MM.1S (cell line): ENCODE measurements around the gene MPPED1.

Experiments used
- EZH2phosphoT487 ChIP-seq: fragments of 300-600 bp; sonication (generic); IDR thresholded peaks from 2 replicates; pipeline ENCODE4 v1.6.1; 2018; ENCODE audit warnings: antibody characterized with exemption, low read length
- TF ChIP-seq, protein P1 (sequence below): fragments of 300-600 bp; sonication (generic); IDR thresholded peaks from 2 replicates; pipeline ENCODE4 v1.5.1; 2016; ENCODE audit warnings: antibody characterized with exemption, low read length, mixed read lengths

DNA sequence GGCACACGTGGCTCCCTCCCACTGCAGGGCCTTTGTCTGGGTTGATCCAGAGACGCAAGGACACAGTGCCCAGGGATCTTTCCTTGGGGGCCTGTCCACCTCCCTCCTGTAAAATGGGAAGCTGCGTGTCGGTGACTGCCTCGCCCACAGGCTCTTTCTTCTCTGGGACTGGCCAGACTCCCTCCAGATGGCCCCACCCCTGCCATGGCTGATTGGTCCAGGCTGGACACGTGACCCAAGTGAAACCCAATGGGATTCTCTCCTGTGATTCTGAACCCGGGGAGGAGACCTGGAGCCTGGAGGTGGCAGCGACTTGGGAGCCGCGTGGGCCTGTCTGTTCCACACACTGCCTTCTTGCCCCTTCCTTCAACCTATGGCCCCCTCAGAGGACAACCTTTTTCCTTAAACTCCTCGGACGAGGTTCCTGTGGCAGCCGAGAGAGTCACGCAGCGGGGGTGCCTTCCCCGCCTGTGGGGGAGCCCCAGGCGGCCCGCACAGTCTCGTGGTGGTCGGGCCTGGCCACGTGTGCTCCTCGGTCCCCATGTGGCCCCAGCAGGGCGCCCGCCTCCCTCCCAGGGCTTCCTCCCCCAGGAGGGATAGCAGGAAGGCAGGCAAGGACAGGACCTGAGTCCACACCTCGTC lies 12.4 kb upstream of the MPPED1 start:
- TF ChIP-seq, protein P1, sequence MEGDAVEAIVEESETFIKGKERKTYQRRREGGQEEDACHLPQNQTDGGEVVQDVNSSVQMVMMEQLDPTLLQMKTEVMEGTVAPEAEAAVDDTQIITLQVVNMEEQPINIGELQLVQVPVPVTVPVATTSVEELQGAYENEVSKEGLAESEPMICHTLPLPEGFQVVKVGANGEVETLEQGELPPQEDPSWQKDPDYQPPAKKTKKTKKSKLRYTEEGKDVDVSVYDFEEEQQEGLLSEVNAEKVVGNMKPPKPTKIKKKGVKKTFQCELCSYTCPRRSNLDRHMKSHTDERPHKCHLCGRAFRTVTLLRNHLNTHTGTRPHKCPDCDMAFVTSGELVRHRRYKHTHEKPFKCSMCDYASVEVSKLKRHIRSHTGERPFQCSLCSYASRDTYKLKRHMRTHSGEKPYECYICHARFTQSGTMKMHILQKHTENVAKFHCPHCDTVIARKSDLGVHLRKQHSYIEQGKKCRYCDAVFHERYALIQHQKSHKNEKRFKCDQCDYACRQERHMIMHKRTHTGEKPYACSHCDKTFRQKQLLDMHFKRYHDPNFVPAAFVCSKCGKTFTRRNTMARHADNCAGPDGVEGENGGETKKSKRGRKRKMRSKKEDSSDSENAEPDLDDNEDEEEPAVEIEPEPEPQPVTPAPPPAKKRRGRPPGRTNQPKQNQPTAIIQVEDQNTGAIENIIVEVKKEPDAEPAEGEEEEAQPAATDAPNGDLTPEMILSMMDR: no peak
- no peak for TF ChIP-seq EZH2phosphoT487
